NOMO-1 treated with DMSO at 0.1 percent for 48 hours (cell line): Measurements from ENCODE around the gene SOCS2.

ENCODE experiments used
- DNase-seq: peaks from one replicate; lab custom pipeline; 2025; ENCODE audit not compliant: unreplicated experiment; lab: John Stamatoyannopoulos, UW

SOCS2 gene

DNA sequence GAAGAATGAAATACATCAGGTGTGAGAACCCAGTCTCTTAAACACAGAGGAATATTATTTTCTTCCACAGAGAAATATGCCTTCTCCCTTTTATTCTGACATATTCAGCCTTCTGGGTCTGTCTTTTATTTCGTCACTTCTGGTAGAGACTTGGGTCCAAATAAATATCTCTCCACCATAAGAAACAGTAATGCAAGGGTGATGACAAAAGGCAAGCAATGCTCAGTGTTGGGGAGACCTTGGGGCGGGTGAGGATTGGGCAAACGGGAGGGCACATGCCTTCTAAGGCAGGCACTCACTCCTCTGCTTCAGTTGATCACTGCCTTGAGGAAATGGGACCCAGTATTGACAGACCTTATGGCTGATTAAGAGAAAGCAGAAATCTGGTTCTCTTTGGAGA is 6.7 kb upstream of the SOCS2 start:
- no peak for DNase-seq

DNA sequence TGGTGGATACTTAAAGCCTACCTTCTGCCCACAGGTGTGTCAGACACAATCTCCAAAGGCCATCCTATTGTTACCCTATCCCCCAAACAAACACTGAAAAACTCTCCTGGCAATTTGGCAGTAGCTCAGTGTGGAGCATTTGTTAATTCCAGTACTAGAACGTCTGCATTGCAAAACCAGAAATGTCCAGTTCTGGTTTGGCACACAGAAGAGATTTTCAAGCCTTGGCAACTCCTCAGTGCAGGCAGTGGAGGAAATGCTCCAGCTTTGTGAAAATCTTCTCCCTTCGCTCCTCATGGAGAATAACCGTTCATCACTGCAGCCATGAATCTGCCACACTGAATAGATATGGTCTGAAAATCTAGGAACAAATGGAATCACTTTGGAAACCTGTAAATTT is 5.3 kb upstream of the SOCS2 start:
- DNase-seq: no peak

DNA sequence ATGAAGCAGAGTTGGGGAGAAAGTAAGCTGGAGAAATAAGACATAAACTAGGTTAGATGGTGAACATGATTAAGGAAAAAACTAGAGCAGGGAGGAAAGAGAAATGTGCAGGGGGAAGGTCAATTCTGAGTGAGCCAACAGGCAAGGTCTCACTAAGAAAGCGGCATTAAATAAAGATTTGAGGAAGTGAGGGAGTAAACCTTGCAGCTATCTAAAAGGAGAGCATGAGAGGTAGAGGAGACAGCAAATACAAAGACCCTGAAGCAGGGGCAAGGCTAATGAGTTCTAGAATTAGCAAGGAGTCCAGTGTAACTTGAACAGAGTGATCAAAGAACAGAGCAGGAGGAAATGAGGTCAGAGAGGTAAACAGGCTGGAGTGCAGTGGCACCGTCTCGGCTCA is 4.4 kb upstream of the SOCS2 start:
- DNase-seq: peak; percentile 46

DNA sequence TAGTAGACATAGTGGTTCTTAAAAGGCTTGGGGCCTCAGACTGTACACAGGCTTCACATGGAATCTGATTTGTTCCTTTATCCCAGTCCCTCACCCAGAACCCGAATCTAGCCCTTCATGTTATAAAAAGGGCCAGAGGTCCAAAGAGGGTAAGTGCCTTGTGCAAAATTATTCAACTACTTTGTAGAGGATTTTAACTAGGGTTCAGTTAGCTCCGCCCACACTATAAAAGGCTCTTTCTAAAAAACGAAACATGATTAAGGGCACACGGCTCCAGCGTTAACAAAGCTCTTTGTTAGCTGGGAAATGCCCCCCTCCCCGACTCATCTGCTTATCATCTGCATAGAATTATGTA is 3.2 kb upstream of the SOCS2 start:
- peak; percentile 68 for DNase-seq

DNA sequence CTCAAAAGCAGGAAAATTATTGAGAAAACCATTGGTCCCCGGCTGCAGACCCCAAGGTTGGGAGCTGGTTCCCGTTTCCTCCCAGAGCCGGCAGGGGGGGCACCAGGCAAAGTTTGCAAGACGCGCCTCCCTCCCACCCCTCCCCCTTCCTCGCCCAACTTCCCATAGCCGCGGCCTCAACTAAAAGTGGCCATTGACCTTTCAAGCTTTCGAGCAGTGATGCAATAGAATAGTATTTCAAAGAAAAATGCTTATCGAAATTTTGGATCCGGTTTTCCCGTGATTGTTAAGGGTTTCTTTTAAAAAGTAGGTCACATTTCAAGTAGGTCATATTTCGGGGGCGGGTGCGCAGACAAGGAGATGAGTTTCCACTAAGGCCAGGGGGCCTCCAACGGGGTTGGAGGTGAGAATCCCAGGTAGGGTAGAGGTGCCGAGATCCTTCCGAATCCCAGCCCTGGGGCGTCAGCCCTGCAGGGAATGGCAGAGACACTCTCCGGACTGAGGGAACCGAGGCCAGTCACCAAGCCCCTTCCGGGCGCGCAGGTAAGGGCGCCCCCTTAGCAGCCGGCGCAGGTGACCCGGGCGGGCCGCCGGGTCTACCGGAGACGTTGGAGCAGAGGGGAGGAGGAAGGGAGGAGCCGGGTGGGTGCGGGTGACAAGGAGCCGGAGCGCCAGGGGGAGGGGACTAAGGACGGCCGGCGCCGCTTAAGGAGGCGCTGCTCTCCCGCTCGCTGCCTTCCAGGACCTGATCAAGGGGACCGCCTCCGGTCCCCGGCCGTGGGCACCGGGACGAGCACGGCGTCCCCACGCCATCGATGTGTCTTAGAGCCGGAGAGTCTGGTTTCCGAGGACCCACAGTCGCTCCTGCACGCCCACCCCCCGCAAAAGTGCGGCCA is 2.6 kb upstream of the SOCS2 start:
- peak; percentile 69 for DNase-seq

DNA sequence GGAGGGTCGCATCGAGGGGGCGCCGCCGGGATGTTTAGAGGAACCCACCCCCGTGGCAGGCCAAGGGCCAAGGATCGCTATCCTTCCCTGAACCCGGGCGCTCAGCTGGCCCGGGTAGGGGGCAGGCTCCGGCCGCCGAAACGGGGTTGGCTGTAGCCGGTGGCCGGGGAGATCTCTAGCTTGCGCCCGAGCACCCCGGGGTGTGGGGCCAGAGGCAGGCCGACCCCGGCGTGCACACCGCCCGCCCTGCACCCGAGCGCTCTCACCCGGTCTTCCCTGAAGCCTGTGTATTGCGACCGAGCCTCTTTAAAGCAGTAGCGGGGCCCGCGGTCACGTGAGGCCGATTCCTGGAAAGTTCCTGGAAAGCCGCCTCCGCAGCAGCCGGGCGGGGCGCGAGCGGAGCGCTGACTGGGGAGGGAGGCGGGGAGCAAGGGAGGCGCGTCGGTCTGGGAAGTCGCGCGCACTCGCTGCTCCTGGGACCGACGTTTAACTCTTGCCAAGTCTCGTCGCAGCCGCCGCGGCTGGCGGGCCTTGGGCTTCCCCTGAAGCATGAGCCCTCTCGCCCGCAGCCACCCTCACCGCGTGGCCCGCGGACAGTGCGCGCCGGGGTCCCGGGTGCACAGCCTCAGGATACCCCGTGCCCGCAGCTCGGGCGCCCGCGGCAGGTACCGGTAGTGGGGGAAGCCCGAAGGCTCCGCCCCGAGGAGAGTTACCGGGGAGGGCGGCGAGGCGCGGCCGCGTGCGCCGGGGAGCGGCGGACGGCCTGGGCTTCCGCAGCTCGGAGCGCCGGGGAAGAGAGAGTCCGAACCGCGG is 1.7 kb upstream of the SOCS2 start:
- peak; percentile 66 for DNase-seq

DNA sequence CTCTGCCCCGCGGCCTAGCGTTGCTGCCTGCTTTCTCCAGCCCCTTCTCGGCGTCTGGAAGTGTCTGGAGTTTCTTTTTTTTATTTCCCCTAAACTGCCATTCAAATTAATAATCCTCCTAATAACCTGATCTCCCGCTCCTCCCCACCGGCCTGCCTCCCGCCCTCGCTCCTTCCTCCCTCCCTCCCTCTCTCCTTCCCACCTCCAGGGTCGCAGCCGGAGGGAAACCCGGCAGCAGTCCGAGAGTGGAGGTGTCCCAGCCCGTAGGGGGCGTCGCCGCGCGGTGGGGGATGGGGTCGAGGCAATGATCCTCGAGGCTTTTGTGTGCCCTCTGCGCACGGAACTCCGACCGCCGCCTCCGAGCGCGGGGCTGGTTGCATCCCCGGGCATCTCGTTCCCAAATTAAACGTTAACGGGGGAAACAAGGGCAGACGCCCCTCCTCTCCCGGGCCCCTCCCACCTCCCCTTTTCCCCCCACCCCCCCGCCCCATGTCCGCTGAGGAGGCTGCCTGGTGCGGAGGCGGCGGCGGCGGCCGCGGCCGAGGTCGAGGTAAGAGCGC is 1.0 kb upstream of the SOCS2 start:
- peak; percentile 58 for DNase-seq

DNA sequence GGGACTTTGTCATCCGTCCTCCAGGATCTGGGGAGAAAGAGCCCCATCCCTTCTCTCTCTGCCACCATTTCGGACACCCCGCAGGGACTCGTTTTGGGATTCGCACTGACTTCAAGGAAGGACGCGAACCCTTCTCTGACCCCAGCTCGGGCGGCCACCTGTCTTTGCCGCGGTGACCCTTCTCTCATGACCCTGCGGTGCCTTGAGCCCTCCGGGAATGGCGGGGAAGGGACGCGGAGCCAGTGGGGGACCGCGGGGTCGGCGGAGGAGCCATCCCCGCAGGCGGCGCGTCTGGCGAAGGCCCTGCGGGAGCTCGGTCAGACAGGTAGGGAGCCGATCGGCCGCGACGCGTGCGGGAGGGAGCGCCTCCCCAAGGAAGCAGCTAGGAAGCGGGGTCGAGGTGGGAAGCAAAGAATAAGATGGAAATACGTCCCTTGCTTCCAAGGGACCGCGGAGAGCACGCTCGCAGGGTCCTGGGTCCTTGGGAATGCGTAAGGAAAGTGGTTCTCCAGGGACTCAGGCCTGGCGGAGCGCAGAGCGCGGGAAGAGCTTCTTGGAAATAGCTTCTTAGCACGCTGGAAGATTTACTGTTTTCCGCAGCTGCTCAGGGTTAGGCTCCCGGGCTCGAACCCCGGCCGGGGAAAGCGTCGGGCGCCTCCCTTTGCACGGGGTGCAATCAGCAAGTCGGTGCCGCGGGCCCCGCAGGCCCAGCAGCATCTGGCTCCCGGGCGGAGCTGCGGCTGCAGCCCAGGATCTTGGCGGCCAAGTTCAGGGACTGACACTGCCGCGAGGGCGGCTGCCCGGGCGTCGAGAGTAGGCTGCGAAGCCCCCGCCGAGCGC is 457 bp downstream of the SOCS2 start:
- DNase-seq: no peak

DNA sequence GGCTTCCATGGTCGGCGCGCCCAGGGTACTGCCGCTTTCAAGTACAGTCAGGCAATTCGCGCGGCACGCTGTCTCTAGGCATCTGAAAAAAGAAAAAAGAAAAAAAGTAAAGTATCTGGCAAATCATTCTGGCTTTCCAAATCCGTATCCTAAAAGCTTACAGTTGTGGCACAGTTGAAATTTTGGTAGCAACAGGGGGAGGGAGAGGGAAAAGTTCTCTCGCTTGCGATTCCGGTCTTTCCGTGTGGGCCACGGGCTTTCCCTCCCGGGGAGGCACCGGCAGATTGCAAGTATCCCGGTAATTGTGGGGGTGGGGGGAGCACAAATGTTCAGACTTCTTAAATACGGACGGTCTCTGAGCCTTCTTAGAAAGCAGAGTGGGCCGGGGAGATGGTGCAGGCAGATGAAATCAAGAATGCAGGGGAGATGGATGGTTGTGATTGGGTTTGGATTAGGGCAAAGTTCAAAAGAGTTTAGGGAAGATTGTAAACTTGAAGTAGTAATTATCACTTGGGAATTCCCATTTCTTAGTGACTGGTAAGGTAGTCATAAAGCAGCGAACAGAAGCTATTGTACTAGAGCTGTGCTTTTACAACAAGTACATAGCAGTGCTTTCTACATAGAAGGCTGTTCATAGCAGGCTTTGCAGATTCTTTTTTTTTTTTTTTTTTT is 1.2 kb downstream of the SOCS2 start:
- DNase-seq: peak; percentile 31

DNA sequence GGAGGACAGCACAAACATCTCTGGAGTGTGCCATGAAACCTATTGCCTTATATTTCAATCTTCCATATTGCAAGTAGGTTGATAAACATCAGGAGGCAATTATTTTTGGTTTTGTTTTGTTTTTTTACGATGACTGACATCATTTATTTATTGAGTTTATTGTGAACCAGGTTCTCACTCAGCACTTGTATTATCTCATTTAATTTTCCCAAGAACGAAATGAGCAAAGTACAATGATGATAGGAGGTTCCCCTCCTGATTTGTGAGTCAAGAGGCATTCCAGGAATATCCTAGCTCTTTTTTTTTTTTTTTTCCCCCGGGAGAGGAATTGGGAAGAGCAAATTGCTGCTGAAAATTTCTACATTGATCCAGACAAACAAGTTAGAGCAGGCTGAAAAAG is 4.7 kb downstream of the SOCS2 start:
- DNase-seq: no peak

DNA sequence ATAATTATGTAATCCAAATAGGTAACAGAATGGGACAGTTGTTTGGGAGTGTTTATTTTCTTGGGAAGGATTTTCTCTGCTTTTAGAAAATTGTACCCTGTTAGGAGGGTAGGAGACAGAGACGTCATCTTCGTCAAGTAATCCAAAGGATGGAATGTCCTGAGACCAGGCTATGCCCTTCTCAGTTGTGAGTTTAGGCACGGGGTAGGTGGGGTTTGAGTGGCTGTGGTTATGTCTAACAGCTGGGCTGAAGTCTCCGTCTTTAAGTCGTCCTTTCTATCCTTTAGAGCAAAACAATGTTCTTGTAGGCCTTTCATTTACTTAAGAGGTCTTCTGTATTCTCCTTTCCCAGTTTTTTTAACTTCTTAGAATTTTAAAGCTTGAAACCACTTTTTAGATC is 5.7 kb downstream of the SOCS2 start:
- no peak for DNase-seq

DNA sequence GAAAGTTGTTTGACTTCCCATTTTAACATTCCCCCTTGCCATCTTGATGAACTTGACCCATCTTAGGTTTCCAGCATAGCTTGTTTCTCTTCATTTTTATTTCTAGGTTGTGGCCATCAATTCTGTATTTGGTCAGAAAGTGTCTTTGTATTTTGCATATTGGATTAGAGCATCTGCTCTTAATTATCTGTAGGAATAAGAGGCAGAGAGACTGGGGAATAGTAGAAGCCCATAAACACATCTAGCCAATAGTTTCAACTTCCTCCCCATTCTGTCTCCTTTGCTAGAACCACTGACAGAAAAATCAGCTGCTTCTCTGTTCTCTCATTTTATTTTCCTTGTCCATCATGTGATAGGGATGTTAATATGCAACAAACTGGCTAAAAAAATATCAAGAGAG is 8.2 kb downstream of the SOCS2 start:
- no peak for DNase-seq

DNA sequence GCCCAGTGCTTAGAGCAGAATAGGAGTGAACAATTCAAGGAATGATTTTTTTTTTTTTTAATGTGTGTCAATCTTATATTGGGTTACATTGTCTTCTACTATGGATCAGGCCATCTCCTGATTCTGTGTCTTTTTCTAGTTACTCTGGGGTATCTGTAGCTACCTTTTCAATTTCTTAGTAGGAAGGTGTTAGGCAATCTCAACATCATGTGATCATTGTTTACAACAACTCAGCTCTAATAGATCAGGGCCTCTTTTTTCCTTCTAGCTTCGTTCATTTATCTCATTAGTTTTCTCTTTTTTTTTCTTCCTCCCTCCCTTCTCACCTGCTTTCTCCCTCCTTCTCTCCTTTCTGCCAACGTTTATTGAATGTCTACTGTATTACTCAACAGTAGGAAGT is 8.9 kb downstream of the SOCS2 start:
- no peak for DNase-seq

DNA sequence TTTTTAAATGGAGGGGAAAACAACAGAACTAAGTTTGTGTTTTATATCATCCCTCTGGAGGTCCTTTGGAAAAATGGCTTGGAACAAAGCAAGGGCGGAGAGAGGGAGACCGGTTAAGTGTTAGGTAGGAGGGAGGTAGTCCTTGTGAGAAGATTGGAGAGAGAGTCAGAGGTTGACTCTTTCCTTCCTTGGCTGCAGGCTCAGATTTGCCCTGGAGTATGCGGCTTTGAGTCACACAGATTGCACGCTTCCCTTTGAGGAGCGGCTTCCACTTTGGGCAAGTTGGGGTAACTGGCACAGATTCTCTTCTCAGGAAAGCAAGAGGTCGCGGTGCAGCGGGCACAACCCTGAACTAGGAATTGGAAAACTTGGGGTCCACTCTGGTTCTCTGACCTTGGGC is 9.9 kb downstream of the SOCS2 start:
- no peak for DNase-seq

DNA sequence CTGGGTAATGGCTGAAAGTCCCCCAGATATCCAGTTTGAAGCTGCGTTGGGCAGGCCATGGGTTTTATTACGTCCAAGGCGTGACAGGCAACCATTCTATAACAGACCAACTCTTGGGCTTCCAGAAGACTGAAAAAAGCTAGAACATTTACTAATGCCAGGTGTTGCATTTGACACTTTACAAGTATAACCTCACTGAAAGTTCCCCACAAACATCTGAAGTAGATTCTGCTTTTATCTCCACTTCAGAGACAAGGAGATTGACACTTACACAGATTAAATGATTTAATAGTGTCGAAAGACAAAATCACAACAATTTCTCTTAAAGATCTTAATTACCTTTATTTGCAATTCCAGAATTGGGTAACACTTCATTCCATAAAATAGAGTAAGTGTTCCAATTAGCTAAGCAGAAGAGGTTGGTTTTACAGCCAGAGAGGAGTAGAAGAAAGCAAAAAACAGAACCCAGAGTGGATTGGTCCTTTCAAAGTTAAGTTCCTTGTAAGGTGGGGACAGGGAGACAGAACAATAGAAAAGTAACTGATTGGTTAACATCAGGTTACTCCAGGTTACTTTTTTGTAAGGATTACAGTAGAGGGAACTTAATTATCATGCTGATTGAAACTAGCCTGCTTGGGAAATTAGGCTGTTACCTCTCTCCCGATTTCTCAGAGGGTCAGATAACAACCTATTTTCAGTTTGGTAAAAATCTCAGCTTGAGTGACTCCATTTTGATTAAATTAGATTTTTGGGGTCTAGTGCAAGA is 11.3 kb downstream of the SOCS2 start:
- DNase-seq: no peak

DNA sequence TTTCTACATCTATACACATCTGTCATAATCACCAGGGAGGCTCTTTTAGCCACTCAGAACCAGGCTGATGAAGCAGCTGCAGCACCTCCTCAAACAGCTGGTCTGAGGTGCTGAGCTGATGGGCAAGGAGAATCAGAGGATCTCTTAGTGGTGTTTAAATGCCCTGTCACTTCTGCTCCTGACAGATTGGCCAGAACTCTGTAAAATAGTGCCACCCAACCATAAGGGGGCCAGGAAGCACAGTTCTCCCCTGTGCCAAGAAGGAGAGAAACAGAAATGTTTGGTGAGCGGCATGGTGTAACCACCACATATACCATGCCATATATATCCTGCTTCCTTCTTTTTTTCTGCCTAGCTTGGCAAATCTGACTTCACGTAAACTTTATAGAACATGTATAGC is 12.8 kb downstream of the SOCS2 start:
- no peak for DNase-seq

DNA sequence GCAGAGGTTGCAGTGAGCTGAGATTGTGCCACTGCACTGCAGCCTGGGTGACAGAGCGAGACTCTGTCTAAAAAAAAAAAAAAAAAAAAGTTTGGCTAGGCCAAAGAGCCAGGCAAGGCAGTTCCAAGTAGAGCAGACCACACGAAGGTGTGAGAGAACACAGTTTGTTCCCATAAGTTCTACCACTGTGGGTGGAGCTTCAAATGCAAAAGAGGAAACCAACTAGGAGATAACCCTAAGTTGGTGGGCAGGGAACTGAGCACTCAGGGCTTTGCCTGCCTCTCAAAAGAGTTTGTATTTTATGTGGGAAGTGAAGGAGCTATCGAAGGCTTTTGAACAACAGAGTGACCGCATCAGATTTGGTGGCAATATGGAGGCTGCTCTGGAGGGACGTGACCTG is 15.1 kb downstream of the SOCS2 start:
- DNase-seq: peak; percentile 80

DNA sequence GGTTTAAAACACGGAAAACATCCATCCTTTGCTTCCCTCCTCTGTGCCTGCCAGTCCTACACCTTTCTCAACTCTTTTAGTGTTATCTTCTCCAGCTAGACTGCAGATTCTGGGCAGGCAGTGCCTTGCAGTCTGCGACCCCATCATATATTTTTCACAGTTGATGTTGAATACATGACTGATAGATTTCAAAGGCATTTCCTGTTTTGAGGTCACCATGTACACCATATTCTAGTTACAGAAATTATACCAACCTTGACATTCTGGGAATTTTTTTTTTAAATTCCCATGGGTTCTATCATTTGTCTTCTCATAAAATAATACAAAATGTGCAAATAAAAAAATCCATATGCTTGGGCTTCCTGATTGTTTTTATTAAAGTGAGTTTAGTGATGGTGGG is 16.6 kb downstream of the SOCS2 start:
- no peak for DNase-seq

DNA sequence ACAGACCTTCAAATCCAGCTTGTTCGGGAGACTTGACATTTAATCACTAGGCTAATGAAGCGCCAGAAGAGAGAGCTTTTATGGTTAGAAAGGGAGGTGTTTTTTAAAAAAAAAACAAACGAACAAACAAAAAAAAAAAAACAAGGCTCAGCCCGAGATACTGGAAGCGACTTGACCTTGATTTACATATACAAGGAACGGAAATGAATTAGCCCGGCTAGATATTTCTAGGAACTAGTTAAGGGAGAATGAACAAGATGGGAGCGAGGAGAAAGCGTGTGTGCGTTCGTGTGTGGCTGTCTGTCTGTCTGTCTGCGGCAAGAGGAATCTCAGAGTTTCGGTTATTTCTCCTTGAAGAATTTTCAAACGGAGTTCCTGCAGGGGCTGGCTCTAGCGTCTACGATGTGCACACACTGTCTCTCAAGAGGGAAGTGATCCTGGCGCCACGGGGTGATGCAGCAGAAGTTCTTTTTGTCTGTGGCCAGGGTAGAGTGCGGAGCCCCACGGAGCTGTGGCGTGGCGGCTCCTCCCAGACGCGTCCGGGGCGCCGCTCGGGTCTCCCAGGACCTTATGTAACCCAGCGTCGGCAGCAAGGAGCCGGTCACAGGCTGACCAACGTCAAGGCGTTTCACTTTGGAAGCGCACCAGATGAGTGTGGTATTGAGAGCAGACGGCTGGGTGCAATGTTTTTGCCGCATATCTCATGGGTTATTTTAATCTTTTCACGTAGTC is 18.8 kb downstream of the SOCS2 start:
- DNase-seq: peak; percentile 90
